ENCODE results near the gene CAPN5.

Gene CAPN5

GRCh38 chr11:77117492-77117891 is 50.7 kb downstream of the CAPN5 start:
- peaks cover 58% of the 10 kb centered on the region for H3K36me3 ChIP-seq (ENCODE audit: control insufficient read depth, insufficient read depth, low read length, severe bottlenecking)
- no peaks in the 10 kb centered on the region for H3K4me1 ChIP-seq (ENCODE audit: control insufficient read depth, insufficient read depth, low read length)

GRCh38 chr11:77118086-77118485 is 51.3 kb downstream of the CAPN5 start:
- H3K9me3 ChIP-seq (ENCODE audit: control insufficient read depth, low read length): no peaks in the 10 kb centered on the region
- DNase-seq (ENCODE audit: low read depth): no peak
- H3K36me3 ChIP-seq (ENCODE audit: control insufficient read depth, insufficient read depth, low read length, severe bottlenecking): peaks cover 64% of the 10 kb centered on the region
- H3K9ac ChIP-seq (ENCODE audit: low read length): no peak overlapping the region
- H3K27me3 ChIP-seq (replicated peaks; ENCODE audit: control insufficient read depth, insufficient read depth, low read length): no peaks in the 10 kb centered on the region
- no peak overlapping the region for H3K4me3 ChIP-seq (ENCODE audit: low read length)
- no peaks in the 10 kb centered on the region for H3K4me1 ChIP-seq (ENCODE audit: control insufficient read depth, insufficient read depth, low read length)

More at GRCh38 chr11:77117492-77117891, 50.7 kb downstream of the CAPN5 start:
- no peak for DNase-seq (ENCODE audit: low read depth)
- no peak overlapping the region for H3K4me3 ChIP-seq (ENCODE audit: low read length)
- H3K9ac ChIP-seq (ENCODE audit: low read length): no peak overlapping the region
- H3K9me3 ChIP-seq (ENCODE audit: control insufficient read depth, low read length): no peaks in the 10 kb centered on the region
- H3K27me3 ChIP-seq (replicated peaks; ENCODE audit: control insufficient read depth, insufficient read depth, low read length): no peaks in the 10 kb centered on the region

DNA sequence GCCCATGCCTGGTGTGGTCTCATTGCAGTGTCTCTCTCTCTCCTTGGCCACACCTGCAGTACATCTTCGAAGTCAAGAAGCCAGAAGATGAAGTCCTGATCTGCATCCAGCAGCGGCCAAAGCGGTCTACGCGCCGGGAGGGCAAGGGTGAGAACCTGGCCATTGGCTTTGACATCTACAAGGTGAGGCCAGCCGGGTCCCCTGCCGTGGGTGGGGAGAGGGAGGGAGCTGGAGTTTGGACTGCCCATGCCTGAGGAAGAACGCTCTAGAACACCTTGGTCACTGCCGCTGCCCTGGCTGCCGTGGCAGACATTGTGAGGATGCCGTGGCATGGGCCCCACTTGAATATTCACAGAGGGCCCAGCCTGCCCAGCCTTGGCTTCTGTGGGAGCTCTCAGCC is 52.2 kb downstream of the CAPN5 start:
- H3K9ac ChIP-seq (ENCODE audit: low read length): no peak overlapping the region
- no peaks in the 10 kb centered on the region for H3K9me3 ChIP-seq (ENCODE audit: control insufficient read depth, low read length)
- H3K4me3 ChIP-seq (ENCODE audit: low read length): no peak overlapping the region
- peaks cover 72% of the 10 kb centered on the region for H3K36me3 ChIP-seq (ENCODE audit: control insufficient read depth, insufficient read depth, low read length, severe bottlenecking)
- H3K27me3 ChIP-seq (replicated peaks; ENCODE audit: control insufficient read depth, insufficient read depth, low read length): no peaks in the 10 kb centered on the region
- DNase-seq (ENCODE audit: low read depth): no peak
- H3K4me1 ChIP-seq (ENCODE audit: control insufficient read depth, insufficient read depth, low read length): no peaks in the 10 kb centered on the region

DNA sequence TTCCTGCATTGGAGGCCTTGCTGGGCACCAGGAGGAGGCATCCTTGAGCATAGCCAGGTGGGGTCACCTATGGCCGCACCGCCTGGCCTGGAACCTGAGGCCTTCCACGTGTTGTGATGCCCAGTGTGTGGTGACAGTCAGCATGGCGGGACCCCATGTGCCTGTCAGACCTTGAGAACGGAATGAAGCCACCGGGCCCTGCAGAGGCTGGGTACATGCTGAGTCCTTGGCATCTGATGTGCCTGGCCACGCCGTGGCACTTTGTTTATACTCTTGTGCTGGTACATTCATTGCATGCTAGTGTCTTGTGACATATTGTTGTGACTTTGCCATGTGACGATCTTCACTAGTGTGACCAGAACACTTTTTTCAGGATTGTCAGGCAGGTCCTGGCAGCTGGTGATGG is 52.8 kb downstream of the CAPN5 start:
- Histone ChIP-seq H3K9ac (ENCODE audit: low read length) (no peak overlapping the region), H3K36me3 (ENCODE audit: control insufficient read depth, insufficient read depth, low read length, severe bottlenecking) (peaks cover 74% of the 10 kb centered on the region), H3K4me1 (ENCODE audit: control insufficient read depth, insufficient read depth, low read length) (no peaks in the 10 kb centered on the region), H3K4me3 (ENCODE audit: low read length) (no peak overlapping the region), H3K27me3 (replicated peaks; ENCODE audit: control insufficient read depth, insufficient read depth, low read length) (no peaks in the 10 kb centered on the region), H3K9me3 (ENCODE audit: control insufficient read depth, low read length) (no peaks in the 10 kb centered on the region)
- no peak for DNase-seq (ENCODE audit: low read depth)

DNA sequence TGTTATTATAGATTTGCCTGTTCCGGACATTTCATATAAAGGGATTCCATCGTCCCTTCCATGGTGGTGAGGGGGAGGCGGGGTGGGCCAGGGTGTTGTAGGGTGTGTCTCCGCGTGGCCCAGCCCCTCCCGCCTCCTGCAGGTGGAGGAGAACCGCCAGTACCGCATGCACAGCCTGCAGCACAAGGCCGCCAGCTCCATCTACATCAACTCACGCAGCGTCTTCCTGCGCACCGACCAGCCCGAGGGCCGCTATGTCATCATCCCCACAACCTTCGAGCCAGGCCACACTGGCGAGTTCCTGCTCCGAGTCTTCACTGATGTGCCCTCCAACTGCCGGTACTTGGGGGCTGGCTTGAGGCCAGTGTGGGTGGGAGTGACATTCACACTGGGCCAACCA is 53.8 kb downstream of the CAPN5 start:
- H3K9ac ChIP-seq (ENCODE audit: low read length): no peak overlapping the region
- H3K36me3 ChIP-seq (ENCODE audit: control insufficient read depth, insufficient read depth, low read length, severe bottlenecking): peaks cover 80% of the 10 kb centered on the region
- DNase-seq (ENCODE audit: low read depth): no peak
- no peaks in the 10 kb centered on the region for H3K4me1 ChIP-seq (ENCODE audit: control insufficient read depth, insufficient read depth, low read length)
- no peaks in the 10 kb centered on the region for H3K27me3 ChIP-seq (replicated peaks; ENCODE audit: control insufficient read depth, insufficient read depth, low read length)
- H3K9me3 ChIP-seq (ENCODE audit: control insufficient read depth, low read length): no peaks in the 10 kb centered on the region
- H3K4me3 ChIP-seq (ENCODE audit: low read length): no peak overlapping the region

- DNase-seq (ENCODE audit: low read depth): no peak
- no peak overlapping the region for H3K4me3 ChIP-seq (ENCODE audit: low read length)
- no peaks in the 10 kb centered on the region for H3K4me1 ChIP-seq (ENCODE audit: control insufficient read depth, insufficient read depth, low read length)
- H3K9ac ChIP-seq (ENCODE audit: low read length): no peak overlapping the region
- H3K27me3 ChIP-seq (replicated peaks; ENCODE audit: control insufficient read depth, insufficient read depth, low read length): no peaks in the 10 kb centered on the region
- H3K9me3 ChIP-seq (ENCODE audit: control insufficient read depth, low read length): no peaks in the 10 kb centered on the region
- peaks cover 78% of the 10 kb centered on the region for H3K36me3 ChIP-seq (ENCODE audit: control insufficient read depth, insufficient read depth, low read length, severe bottlenecking)
Measured at GRCh38 chr11:77121096-77121640, 54.4 kb downstream of the CAPN5 start.

DNA sequence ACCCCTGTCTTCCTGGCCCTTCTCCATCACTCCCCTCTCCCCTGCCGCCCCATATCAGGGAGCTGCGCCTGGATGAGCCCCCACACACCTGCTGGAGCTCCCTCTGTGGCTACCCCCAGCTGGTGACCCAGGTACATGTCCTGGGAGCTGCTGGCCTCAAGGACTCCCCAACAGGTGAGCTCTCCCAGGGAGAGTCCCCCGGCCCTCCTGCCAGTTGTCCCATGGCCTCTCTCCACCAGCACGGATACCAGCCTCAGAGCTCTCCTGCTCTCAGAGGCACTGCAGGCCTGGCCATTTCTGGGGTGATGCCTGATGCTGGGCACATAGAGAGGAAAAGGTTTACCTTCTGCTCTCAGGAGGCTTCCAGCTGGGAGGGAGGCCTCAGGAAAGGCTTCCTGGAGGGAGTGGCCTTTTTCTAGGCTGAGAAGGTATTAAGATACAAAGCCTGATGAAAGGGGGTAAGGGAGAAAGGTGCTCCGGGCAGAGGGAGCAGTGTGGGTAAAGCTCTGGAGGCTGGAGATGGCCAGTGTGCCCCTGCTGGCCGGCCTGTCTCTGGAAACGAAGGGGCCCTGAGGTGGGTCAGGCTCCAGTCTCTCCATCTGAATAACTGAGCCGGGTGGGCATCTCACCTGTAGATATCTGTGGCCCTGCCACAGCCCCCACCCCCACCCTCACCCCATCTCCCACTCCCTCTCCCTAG is 55.3 kb downstream of the CAPN5 start:
- Histone ChIP-seq H3K4me3 (ENCODE audit: low read length) (no peak overlapping the region), H3K36me3 (ENCODE audit: control insufficient read depth, insufficient read depth, low read length, severe bottlenecking) (peaks cover 76% of the 10 kb centered on the region), H3K9ac (ENCODE audit: low read length) (no peak overlapping the region), H3K4me1 (ENCODE audit: control insufficient read depth, insufficient read depth, low read length) (peaks cover 4% of the 10 kb centered on the region), H3K9me3 (ENCODE audit: control insufficient read depth, low read length) (no peaks in the 10 kb centered on the region), H3K27me3 (replicated peaks; ENCODE audit: control insufficient read depth, insufficient read depth, low read length) (no peaks in the 10 kb centered on the region)
- no peak for DNase-seq (ENCODE audit: low read depth)

DNA sequence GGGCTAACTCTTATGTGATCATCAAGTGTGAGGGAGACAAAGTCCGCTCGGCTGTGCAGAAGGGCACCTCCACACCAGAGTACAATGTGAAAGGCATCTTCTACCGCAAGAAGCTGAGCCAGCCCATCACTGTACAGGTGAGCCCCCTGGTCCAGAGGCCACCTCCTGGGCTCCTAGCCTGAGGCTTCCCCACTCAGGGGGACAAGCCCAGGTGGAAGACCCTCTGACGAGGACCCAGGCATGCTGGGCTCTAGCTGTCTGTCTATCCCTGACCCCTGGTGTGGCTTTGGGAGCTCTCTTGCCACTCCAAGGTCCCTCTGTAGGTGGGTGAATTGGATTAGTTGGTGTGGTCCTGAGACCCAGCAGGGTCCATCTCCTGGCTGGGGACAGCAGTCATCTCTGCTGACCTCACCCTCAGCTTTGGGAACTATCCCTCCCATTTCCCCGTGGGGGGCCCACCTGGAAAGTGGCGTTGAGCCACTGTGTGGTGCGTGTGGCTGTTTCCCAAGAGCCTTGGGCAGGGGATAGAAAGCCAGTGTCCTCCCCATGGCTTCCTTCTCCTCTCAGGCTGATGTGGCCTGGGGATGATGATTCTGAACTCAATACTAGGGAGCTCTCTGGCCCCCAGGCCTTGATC is 55.9 kb downstream of the CAPN5 start:
- peaks cover 9% of the 10 kb centered on the region for H3K4me1 ChIP-seq (ENCODE audit: control insufficient read depth, insufficient read depth, low read length)
- no peaks in the 10 kb centered on the region for H3K9me3 ChIP-seq (ENCODE audit: control insufficient read depth, low read length)
- no peak overlapping the region for H3K4me3 ChIP-seq (ENCODE audit: low read length)
- peaks cover 2% of the 10 kb centered on the region for H3K27me3 ChIP-seq (replicated peaks; ENCODE audit: control insufficient read depth, insufficient read depth, low read length)
- no peak for DNase-seq (ENCODE audit: low read depth)
- H3K9ac ChIP-seq (ENCODE audit: low read length): no peak overlapping the region
- peaks cover 70% of the 10 kb centered on the region for H3K36me3 ChIP-seq (ENCODE audit: control insufficient read depth, insufficient read depth, low read length, severe bottlenecking)

GRCh38 chr11:77123591-77123990 is 56.8 kb downstream of the CAPN5 start:
- Histone ChIP-seq H3K4me3 (ENCODE audit: low read length) (no peak overlapping the region), H3K36me3 (ENCODE audit: control insufficient read depth, insufficient read depth, low read length, severe bottlenecking) (peaks cover 62% of the 10 kb centered on the region)

GRCh38 chr11:77124041-77124440 is 57.3 kb downstream of the CAPN5 start:
- no peaks in the 10 kb centered on the region for H3K9me3 ChIP-seq (ENCODE audit: control insufficient read depth, low read length)
- peaks cover 15% of the 10 kb centered on the region for H3K4me1 ChIP-seq (ENCODE audit: control insufficient read depth, insufficient read depth, low read length)
- peaks cover 58% of the 10 kb centered on the region for H3K36me3 ChIP-seq (ENCODE audit: control insufficient read depth, insufficient read depth, low read length, severe bottlenecking)
- DNase-seq (ENCODE audit: low read depth): no peak
- H3K27me3 ChIP-seq (replicated peaks; ENCODE audit: control insufficient read depth, insufficient read depth, low read length): peaks cover 4% of the 10 kb centered on the region
- no peak overlapping the region for H3K9ac ChIP-seq (ENCODE audit: low read length)
- no peak overlapping the region for H3K4me3 ChIP-seq (ENCODE audit: low read length)

More at GRCh38 chr11:77123591-77123990, 56.8 kb downstream of the CAPN5 start:
- DNase-seq (ENCODE audit: low read depth): no peak
- Histone ChIP-seq H3K9ac (ENCODE audit: low read length) (no peak overlapping the region), H3K4me1 (ENCODE audit: control insufficient read depth, insufficient read depth, low read length) (peaks cover 15% of the 10 kb centered on the region), H3K9me3 (ENCODE audit: control insufficient read depth, low read length) (no peaks in the 10 kb centered on the region), H3K27me3 (replicated peaks; ENCODE audit: control insufficient read depth, insufficient read depth, low read length) (peaks cover 4% of the 10 kb centered on the region)

DNA sequence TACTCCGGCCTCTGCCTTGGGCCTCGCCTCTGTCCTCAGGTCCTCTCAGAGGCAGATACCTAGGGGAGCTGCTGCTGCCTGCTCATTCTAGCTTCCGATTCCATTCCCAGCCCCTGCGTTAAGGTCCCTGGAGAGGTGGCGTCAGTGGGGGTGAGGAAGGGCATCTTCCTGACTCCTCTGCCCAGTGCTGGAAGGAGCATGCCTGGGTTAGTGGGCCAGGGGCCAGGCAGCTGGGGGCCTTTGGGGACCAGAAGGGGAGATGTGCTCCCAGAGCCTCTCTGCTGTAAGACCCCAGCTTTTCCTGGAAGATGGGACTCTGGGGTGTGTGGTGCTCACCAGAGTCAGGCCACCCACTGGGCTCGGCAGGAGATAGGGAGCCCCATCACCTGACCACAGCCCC is 57.7 kb downstream of the CAPN5 start:
- DNase-seq (ENCODE audit: low read depth): no peak

More for the DNA sequence above, 57.7 kb downstream of the CAPN5 start:
- H3K9me3 ChIP-seq (ENCODE audit: control insufficient read depth, low read length): no peaks in the 10 kb centered on the region
- peaks cover 15% of the 10 kb centered on the region for H3K4me1 ChIP-seq (ENCODE audit: control insufficient read depth, insufficient read depth, low read length)
- no peak overlapping the region for H3K4me3 ChIP-seq (ENCODE audit: low read length)
- H3K9ac ChIP-seq (ENCODE audit: low read length): no peak overlapping the region
- peaks cover 4% of the 10 kb centered on the region for H3K27me3 ChIP-seq (replicated peaks; ENCODE audit: control insufficient read depth, insufficient read depth, low read length)
- peaks cover 55% of the 10 kb centered on the region for H3K36me3 ChIP-seq (ENCODE audit: control insufficient read depth, insufficient read depth, low read length, severe bottlenecking)

All from adipocyte (in vitro differentiated cells).